Measurements from ENCODE around the gene PPHLN1. TPM values are rescaled to one million over a fixed set of nuclear protein-coding genes. Genes with fewer than 3 reads are reported as not detected.

Gene PPHLN1
- total and polyA plus RNA-seq, 12 donors: 22.5 to 91.1 (median 52.6) TPM

DNA sequence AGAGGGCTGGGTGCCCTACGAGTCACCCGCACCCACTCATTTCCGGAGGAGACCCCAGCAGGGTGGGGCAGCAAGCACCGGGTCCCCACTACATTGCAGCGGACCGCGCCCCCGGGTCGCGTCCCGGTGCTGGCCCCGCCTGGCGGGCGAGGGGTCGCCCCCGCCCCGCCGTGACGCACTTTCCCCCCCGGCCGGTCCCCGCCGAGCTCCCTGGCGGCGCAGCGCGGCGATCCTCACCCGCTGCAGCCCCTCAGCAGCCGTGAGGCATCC is 157.5 kb downstream of the PPHLN1 start:
- DNase-seq: peak in 3 of 7 donors; percentile 11 to 47 (median 21)
- peak overlapping the region in 4 of 5 donors; percentile 33 to 89 (median 70) for H3K27ac ChIP-seq
- intact Hi-C loops (cut with DNase I): loop anchor here in 1 of 2 donors (5.0 to 10.0 kb wide), 2 partner anchors 84 to 851 kb away; no protein-coding TSS in a partner anchor
- no peaks in the 10 kb centered on the region for H3K9me3 ChIP-seq (replicated peaks in 1 of 3)
- 0 to 1% methylated on average over 28 to 30 of the region's 30 CpGs; no CpG with 5 or more reads in 2 of the 4 donors for WGBS, 4 donors
- H3K4me1 ChIP-seq (replicated peaks in 1 of 2): peaks cover 8 to 16% of the 10 kb centered on the region in 2 donors
- no peak for TF ChIP-seq POLR2A (IDR thresholded peaks at IDR 0.05)
- TF ChIP-seq, protein P1, sequence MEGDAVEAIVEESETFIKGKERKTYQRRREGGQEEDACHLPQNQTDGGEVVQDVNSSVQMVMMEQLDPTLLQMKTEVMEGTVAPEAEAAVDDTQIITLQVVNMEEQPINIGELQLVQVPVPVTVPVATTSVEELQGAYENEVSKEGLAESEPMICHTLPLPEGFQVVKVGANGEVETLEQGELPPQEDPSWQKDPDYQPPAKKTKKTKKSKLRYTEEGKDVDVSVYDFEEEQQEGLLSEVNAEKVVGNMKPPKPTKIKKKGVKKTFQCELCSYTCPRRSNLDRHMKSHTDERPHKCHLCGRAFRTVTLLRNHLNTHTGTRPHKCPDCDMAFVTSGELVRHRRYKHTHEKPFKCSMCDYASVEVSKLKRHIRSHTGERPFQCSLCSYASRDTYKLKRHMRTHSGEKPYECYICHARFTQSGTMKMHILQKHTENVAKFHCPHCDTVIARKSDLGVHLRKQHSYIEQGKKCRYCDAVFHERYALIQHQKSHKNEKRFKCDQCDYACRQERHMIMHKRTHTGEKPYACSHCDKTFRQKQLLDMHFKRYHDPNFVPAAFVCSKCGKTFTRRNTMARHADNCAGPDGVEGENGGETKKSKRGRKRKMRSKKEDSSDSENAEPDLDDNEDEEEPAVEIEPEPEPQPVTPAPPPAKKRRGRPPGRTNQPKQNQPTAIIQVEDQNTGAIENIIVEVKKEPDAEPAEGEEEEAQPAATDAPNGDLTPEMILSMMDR (IDR thresholded peaks at IDR 0.05): no peak
- H3K36me3 ChIP-seq (replicated peaks in 1 of 2): no peaks in the 10 kb centered on the region
- H3K27me3 ChIP-seq: no peaks in the 10 kb centered on the region
- H3K4me3 ChIP-seq: peak overlapping the region in 2 of 4 donors; percentile 47 to 72

DNA sequence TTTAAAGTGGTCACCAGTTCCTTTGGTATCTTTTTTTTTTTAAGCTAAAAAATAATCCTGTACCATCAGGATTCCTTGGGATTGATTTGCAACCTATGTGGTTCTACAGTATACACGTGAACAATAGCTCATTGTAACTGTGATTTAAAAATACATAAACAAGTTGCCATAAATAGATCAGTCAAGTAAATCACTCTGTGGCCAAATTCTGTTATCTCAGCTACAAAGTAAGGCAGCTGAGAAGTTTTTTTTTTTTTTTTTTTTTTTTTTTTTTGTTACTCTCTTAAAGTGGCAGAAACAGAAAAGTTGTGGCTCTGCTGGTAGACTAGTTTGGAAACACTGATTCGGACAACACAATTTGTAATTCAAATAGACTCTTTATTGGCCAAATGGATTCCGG is 159.0 kb downstream of the PPHLN1 start:
- no peak for DNase-seq
- Histone ChIP-seq H3K27me3 (no peaks in the 10 kb centered on the region), H3K27ac (no peak overlapping the region), H3K4me1 (replicated peaks in 1 of 2) (peaks cover 8 to 16% of the 10 kb centered on the region in 2 donors), H3K9me3 (replicated peaks in 1 of 3) (no peaks in the 10 kb centered on the region), H3K4me3 (no peak overlapping the region), H3K36me3 (replicated peaks in 1 of 2) (no peaks in the 10 kb centered on the region)
- TF ChIP-seq, protein P1 (IDR thresholded peaks at IDR 0.05): no peak
- no peak for TF ChIP-seq POLR2A (IDR thresholded peaks at IDR 0.05)
- WGBS, 4 donors: 41 to 50% (median 46%) methylated on average over 3 of the region's 3 CpGs
- intact Hi-C loops (cut with DNase I): loop anchor here in 1 of 2 donors (5.0 to 10.0 kb wide), 2 partner anchors 82 to 850 kb away; no protein-coding TSS in a partner anchor

DNA sequence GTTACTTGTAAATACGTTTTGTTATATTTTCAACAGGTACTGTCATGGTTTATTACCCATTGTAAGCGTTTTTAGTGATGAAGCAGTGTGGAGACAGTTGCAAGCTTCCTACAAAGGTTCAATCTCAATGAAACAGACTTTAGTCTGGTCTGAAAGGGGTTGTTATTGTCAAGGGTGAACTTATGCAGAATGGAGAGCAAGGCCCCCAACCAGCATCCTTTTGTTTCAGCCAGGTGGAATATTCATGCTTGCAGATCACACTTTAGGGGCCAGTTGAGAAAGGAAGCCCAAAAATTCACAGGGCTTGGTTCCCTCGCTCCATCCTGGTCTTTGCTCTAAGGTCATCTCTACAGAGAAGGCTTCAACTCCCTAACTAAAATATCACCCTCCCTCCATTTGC is 159.9 kb downstream of the PPHLN1 start:
- H3K9me3 ChIP-seq (replicated peaks in 1 of 3): no peaks in the 10 kb centered on the region
- H3K27me3 ChIP-seq: no peaks in the 10 kb centered on the region
- TF ChIP-seq, protein P1 (IDR thresholded peaks at IDR 0.05): no peak
- TF ChIP-seq POLR2A (IDR thresholded peaks at IDR 0.05): no peak
- 75 to 88% (median 80%) methylated on average over 3 of the region's 3 CpGs for WGBS, 4 donors
- H3K4me1 ChIP-seq (replicated peaks in 1 of 2): peaks cover 8 to 16% of the 10 kb centered on the region in 2 donors
- DNase-seq: no peak
- H3K36me3 ChIP-seq (replicated peaks in 1 of 2): no peaks in the 10 kb centered on the region
- no peak overlapping the region for H3K4me3 ChIP-seq
- intact Hi-C loops (cut with DNase I): loop anchor here in 1 of 2 donors (10.0 kb wide), 1 partner anchor 849 kb away; no protein-coding TSS in a partner anchor
- no peak overlapping the region for H3K27ac ChIP-seq

DNA sequence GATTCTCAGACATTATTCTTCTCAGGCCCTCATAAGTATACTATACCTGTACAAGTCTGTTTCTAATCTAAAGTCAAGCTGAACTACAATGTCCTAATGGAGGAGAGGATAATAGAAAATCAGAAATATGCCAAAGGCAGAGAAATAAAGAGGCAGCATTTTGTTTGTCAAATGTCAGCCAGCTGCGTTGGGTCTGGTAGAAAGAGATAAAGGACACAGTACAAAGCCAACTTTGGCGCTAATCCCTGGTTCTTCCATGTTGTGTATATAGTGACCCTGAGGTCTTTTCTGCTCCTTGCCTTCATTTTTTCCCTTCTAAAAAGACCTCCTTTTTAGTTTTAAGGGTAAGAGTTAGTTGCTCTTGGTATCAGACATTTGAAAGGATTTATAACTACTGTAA is 160.4 kb downstream of the PPHLN1 start:
- Histone ChIP-seq H3K27ac (no peak overlapping the region), H3K36me3 (replicated peaks in 1 of 2) (no peaks in the 10 kb centered on the region), H3K27me3 (no peaks in the 10 kb centered on the region), H3K4me1 (replicated peaks in 1 of 2) (peaks cover 8 to 16% of the 10 kb centered on the region in 2 donors), H3K4me3 (no peak overlapping the region), H3K9me3 (replicated peaks in 1 of 3) (no peaks in the 10 kb centered on the region)
- WGBS, 4 donors: 52 to 60% (median 54%) methylated on average over 2 of the region's 2 CpGs
- no peak for DNase-seq
- intact Hi-C loops (cut with DNase I): loop anchor here in 1 of 2 donors (10.0 kb wide), 1 partner anchor 848 kb away; no protein-coding TSS in a partner anchor
- TF ChIP-seq POLR2A (IDR thresholded peaks at IDR 0.05): no peak
- TF ChIP-seq, protein P1 (IDR thresholded peaks at IDR 0.05): no peak
